Suprapubic skin (tissue), 4 donors: Measurements from ENCODE around the gene CEP70.

ENCODE experiments used
- CTCF ChIP-seq, 2 donors: fragments of 200-600 bp in 1 of 2; fragments of 450-650 bp in 1 of 2; sonication (generic) in 1 of 2; IDR thresholded peaks; one replicate each; pipeline ENCODE4 v1.5.1; 2016 to 2019; ENCODE audit warnings: antibody characterized with exemption in 2 of 2, mild to moderate bottlenecking in 1 of 2, moderate library complexity in 1 of 2
- EP300 ChIP-seq: sonication (generic); formaldehyde crosslinking; IDR thresholded peaks from one replicate; pipeline ENCODE4 v1.6.1; 2017; ENCODE audit warnings: antibody characterized with exemption
- POLR2A ChIP-seq, 2 donors: fragments of 450-650 bp; IDR thresholded peaks; one replicate each; pipeline ENCODE4 v1.6.1; 2017; ENCODE audit warnings: antibody characterized with exemption in 2 of 2, mild to moderate bottlenecking in 2 of 2, moderate library complexity in 2 of 2
- POLR2AphosphoS5 ChIP-seq, 3 donors: sonication (generic); formaldehyde crosslinking; IDR thresholded peaks; one replicate each; pipeline ENCODE4 v1.6.1; 2017; ENCODE audit warnings: antibody characterized with exemption in 3 of 3

- TF ChIP-seq EP300 (no peak), POLR2A (IDR thresholded peaks at IDR 0.05) (no peak), CTCF (IDR thresholded peaks at IDR 0.05) (no peak), POLR2AphosphoS5 (IDR thresholded peaks at IDR 0.05) (no peak)
These were observed 125.2 kb downstream of the CEP70 start for GRCh38 chr3:138468886-138469285.
